DOHH2 (cell line): Measurements from ENCODE around the gene DNAJC17.
A peak's percentile ranks its signal among the peaks of the same experiment; 100 is the strongest.

Experiments
- H3F3A ChIP-seq: fragments of 200-600 bp; sonication (generic), shearing (Covaris generic); 2 replicates; pipeline ENCODE4 v1.6.0; 2016; ENCODE audit warnings: antibody characterized with exemption, mild to moderate bottlenecking; ENCODE audit not compliant: control insufficient read depth, insufficient read depth
- H3K27ac ChIP-seq: fragments of 200-600 bp; sonication (generic); 2 replicates; pipeline ENCODE4 v1.5.1; 2014; ENCODE audit warnings: low read depth, mild to moderate bottlenecking, low read length, moderate library complexity
- H3K27me3 ChIP-seq: fragments of 200-600 bp; sonication (generic); 2 replicates; pipeline ENCODE4 v1.6.1; 2014; ENCODE audit warnings: mild to moderate bottlenecking, low read length, mixed read lengths; ENCODE audit not compliant: control insufficient read depth
- H3K36me3 ChIP-seq: fragments of 200-600 bp; sonication (generic); 2 replicates; pipeline ENCODE4 v1.6.1; 2014; ENCODE audit warnings: mild to moderate bottlenecking, low read length, moderate library complexity, mixed read lengths; ENCODE audit not compliant: control insufficient read depth
- H3K4me1 ChIP-seq: fragments of 200-600 bp; sonication (generic); 2 replicates; pipeline ENCODE4 v1.6.1; 2014; ENCODE audit warnings: mild to moderate bottlenecking, low read length, mixed read lengths; ENCODE audit not compliant: control insufficient read depth
- H3K4me2 ChIP-seq: fragments of 200-600 bp; sonication (generic); 2 replicates; pipeline ENCODE4 v1.6.0; 2014; ENCODE audit warnings: mild to moderate bottlenecking, low read length, moderate library complexity
- H3K4me3 ChIP-seq: fragments of 200-600 bp; sonication (generic); 2 replicates; pipeline ENCODE4 v1.5.1; 2014; ENCODE audit warnings: mild to moderate bottlenecking, low read length, mixed read lengths
- H3K79me2 ChIP-seq: fragments of 200-600 bp; sonication (generic); 2 replicates; pipeline ENCODE4 v1.6.1; 2014; ENCODE audit warnings: mild to moderate bottlenecking, low read length, mixed read lengths; ENCODE audit not compliant: control insufficient read depth
- H3K9me2 ChIP-seq: fragments of 200-600 bp; sonication (generic); replicated peaks from 2 replicates; pipeline ENCODE4 v1.6.1; 2014; ENCODE audit warnings: mild to moderate bottlenecking, low read length, mixed read lengths; ENCODE audit not compliant: control insufficient read depth
- H3K9me3 ChIP-seq: fragments of 200-600 bp; sonication (generic); 2 replicates; pipeline ENCODE4 v1.6.1; 2014; ENCODE audit warnings: antibody characterized with exemption, low read length, mixed read lengths; ENCODE audit not compliant: control insufficient read depth, insufficient read depth
- H4K20me1 ChIP-seq: fragments of 200-600 bp; sonication (generic); 2 replicates; pipeline ENCODE4 v1.6.0; 2014; ENCODE audit warnings: low read depth, mild to moderate bottlenecking, antibody characterized with exemption, low read length, moderate library complexity; ENCODE audit not compliant: control insufficient read depth, insufficient read depth
- CTCF ChIP-seq: fragments of 200-600 bp; sonication (generic); IDR thresholded peaks from one replicate; pipeline ENCODE4 v1.5.1; 2014; ENCODE audit warnings: antibody characterized with exemption, mild to moderate bottlenecking, low read depth, low read length; ENCODE audit not compliant: poor library complexity, severe bottlenecking
- EZH2phosphoT487 ChIP-seq: fragments of 200-600 bp; sonication (generic); IDR thresholded peaks from 2 replicates; pipeline ENCODE4 v1.6.1; 2017; ENCODE audit warnings: borderline replicate concordance, mild to moderate bottlenecking, antibody characterized with exemption, low read length, moderate library complexity, mixed read lengths

The DNAJC17 gene

GRCh38 chr15:40762919-40763800, 44.1 kb downstream of the DNAJC17 start:
- H3K4me3 ChIP-seq: peak overlapping the region; percentile 78
- H3K9me3 ChIP-seq: no peaks in the 10 kb centered on the region

GRCh38 chr15:40759961-40760360, 47.3 kb downstream of the DNAJC17 start:
- Histone ChIP-seq H3K9me2 (no peaks in the 10 kb centered on the region), H4K20me1 (no peaks in the 10 kb centered on the region), H3K4me1 (peaks cover 73% of the 10 kb centered on the region), H3K4me3 (no peak overlapping the region), H3F3A (peaks cover 30% of the 10 kb centered on the region), H3K27me3 (no peaks in the 10 kb centered on the region), H3K9me3 (no peaks in the 10 kb centered on the region), H3K4me2 (peak overlapping the region; percentile 2; the same call in 1 of the 2 replicates), H3K27ac (no peak overlapping the region), H3K36me3 (peaks cover 6% of the 10 kb centered on the region), H3K79me2 (peaks cover 11% of the 10 kb centered on the region)
- no peak for TF ChIP-seq CTCF
- no peak for TF ChIP-seq EZH2phosphoT487

More at GRCh38 chr15:40762919-40763800, 44.1 kb downstream of the DNAJC17 start:
- H4K20me1 ChIP-seq: no peaks in the 10 kb centered on the region
- H3K79me2 ChIP-seq: peaks cover 40% of the 10 kb centered on the region
- H3K36me3 ChIP-seq: peaks cover 36% of the 10 kb centered on the region
- H3K27me3 ChIP-seq: no peaks in the 10 kb centered on the region
- H3K27ac ChIP-seq: peak overlapping the region; percentile 90
- TF ChIP-seq CTCF (no peak), EZH2phosphoT487 (no peak)
- no peaks in the 10 kb centered on the region for H3K9me2 ChIP-seq
- peaks cover 34% of the 10 kb centered on the region for H3F3A ChIP-seq
- H3K4me2 ChIP-seq: peak overlapping the region; percentile 90
- H3K4me1 ChIP-seq: peaks cover 78% of the 10 kb centered on the region

- no peaks in the 10 kb centered on the region for H3K9me2 ChIP-seq
- H3K9me3 ChIP-seq: no peaks in the 10 kb centered on the region
- 0 out of 2 replicates have a peak overlapping the region, but pooled peaks have one; percentile 8 for H3K27ac ChIP-seq
- peaks cover 31% of the 10 kb centered on the region for H3K79me2 ChIP-seq
- peaks cover 21% of the 10 kb centered on the region for H3F3A ChIP-seq
- H3K27me3 ChIP-seq: no peaks in the 10 kb centered on the region
- peaks cover 74% of the 10 kb centered on the region for H3K4me1 ChIP-seq
- H3K4me3 ChIP-seq: 0 out of 2 replicates have a peak overlapping the region, but pooled peaks have one; percentile 19
- H3K36me3 ChIP-seq: peaks cover 23% of the 10 kb centered on the region
- peak overlapping the region; percentile 40 for H3K4me2 ChIP-seq
- TF ChIP-seq EZH2phosphoT487 (no peak), CTCF (no peak)
- no peaks in the 10 kb centered on the region for H4K20me1 ChIP-seq
These were observed 50.3 kb downstream of the DNAJC17 start for GRCh38 chr15:40756938-40757337.
